ENCODE measurements around the gene KCNJ4. TPM values are rescaled to one million over a fixed set of nuclear protein-coding genes. Genes with fewer than 3 reads are reported as not detected.

KCNJ4 gene
- total RNA-seq, 4 donors from 2014 or later: not detected

GRCh38 chr22:38415561-38416321, 39.3 kb downstream of the KCNJ4 start:
- H3K9me3 ChIP-seq: no peaks in the 10 kb centered on the region
- H3K4me3 ChIP-seq: no peak overlapping the region
- no peak for TF ChIP-seq POLR2A (IDR thresholded peaks at IDR 0.05)
- TF ChIP-seq, protein P1, sequence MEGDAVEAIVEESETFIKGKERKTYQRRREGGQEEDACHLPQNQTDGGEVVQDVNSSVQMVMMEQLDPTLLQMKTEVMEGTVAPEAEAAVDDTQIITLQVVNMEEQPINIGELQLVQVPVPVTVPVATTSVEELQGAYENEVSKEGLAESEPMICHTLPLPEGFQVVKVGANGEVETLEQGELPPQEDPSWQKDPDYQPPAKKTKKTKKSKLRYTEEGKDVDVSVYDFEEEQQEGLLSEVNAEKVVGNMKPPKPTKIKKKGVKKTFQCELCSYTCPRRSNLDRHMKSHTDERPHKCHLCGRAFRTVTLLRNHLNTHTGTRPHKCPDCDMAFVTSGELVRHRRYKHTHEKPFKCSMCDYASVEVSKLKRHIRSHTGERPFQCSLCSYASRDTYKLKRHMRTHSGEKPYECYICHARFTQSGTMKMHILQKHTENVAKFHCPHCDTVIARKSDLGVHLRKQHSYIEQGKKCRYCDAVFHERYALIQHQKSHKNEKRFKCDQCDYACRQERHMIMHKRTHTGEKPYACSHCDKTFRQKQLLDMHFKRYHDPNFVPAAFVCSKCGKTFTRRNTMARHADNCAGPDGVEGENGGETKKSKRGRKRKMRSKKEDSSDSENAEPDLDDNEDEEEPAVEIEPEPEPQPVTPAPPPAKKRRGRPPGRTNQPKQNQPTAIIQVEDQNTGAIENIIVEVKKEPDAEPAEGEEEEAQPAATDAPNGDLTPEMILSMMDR (IDR thresholded peaks at IDR 0.05): no peak
- H3K4me1 ChIP-seq: peaks cover 0 to 14% (median 5%) of the 10 kb centered on the region in 4 donors
- no peaks in the 10 kb centered on the region for H3K36me3 ChIP-seq
- no peaks in the 10 kb centered on the region for H3K27me3 ChIP-seq
- DNase-seq: peak in 1 of 3 donors; percentile 46
- no peak overlapping the region for H3K27ac ChIP-seq

DNA sequence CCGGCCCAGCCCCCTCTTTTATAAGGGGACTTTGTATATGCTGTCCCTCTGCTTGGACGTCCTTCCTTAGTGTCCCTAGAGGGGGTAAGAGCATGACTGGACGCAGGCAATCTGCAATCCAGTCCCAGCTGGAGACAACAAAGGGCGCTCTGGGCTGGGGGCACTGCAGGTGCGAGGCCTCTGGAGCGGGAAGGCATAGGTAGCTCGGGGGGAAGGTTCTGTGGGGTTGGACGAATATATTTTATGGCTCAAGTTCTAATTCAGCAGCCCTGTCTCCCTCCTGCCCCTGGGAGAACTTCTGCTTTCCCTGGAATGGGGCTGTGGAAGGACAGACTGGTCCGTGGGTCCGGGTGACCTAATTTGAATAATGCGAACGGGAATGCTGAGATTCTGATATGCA, 40.0 kb downstream of the KCNJ4 start:
- H3K36me3 ChIP-seq: no peaks in the 10 kb centered on the region
- TF ChIP-seq POLR2A (IDR thresholded peaks at IDR 0.05): no peak
- TF ChIP-seq, protein P1 (IDR thresholded peaks at IDR 0.05): no peak
- peak in 1 of 3 donors; percentile 38 for DNase-seq
- H3K27me3 ChIP-seq: no peaks in the 10 kb centered on the region
- H3K27ac ChIP-seq: no peak overlapping the region
- H3K4me1 ChIP-seq: peaks cover 0 to 14% (median 5%) of the 10 kb centered on the region in 4 donors
- no peaks in the 10 kb centered on the region for H3K9me3 ChIP-seq
- H3K4me3 ChIP-seq: no peak overlapping the region

DNA sequence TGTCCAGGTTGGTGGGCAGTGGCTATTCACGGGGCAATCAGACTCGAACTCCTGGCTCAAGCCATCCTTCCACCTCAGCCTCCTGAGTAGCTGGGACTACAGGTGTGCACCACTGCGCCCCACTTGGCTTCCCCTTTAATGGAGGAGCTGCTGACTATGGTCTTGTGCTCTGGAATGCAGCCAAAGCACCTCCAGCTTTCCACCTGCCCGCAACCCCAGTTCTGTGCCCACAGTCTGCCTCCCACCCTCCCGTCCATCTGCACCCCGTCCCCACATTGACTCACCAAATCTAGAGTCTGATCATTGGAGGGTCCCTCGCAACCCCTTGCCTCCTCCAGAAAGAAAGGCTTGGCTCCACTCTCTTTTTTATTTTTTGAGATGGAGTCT, 41.0 kb downstream of the KCNJ4 start:
- no peak overlapping the region for H3K27ac ChIP-seq
- no peaks in the 10 kb centered on the region for H3K9me3 ChIP-seq
- H3K27me3 ChIP-seq: no peaks in the 10 kb centered on the region
- H3K36me3 ChIP-seq: no peaks in the 10 kb centered on the region
- H3K4me3 ChIP-seq: no peak overlapping the region
- H3K4me1 ChIP-seq: peaks cover 0 to 14% (median 5%) of the 10 kb centered on the region in 4 donors
- TF ChIP-seq POLR2A (IDR thresholded peaks at IDR 0.05): no peak
- TF ChIP-seq, protein P1 (IDR thresholded peaks at IDR 0.05): no peak
- DNase-seq: peak in 1 of 3 donors; percentile 31

DNA sequence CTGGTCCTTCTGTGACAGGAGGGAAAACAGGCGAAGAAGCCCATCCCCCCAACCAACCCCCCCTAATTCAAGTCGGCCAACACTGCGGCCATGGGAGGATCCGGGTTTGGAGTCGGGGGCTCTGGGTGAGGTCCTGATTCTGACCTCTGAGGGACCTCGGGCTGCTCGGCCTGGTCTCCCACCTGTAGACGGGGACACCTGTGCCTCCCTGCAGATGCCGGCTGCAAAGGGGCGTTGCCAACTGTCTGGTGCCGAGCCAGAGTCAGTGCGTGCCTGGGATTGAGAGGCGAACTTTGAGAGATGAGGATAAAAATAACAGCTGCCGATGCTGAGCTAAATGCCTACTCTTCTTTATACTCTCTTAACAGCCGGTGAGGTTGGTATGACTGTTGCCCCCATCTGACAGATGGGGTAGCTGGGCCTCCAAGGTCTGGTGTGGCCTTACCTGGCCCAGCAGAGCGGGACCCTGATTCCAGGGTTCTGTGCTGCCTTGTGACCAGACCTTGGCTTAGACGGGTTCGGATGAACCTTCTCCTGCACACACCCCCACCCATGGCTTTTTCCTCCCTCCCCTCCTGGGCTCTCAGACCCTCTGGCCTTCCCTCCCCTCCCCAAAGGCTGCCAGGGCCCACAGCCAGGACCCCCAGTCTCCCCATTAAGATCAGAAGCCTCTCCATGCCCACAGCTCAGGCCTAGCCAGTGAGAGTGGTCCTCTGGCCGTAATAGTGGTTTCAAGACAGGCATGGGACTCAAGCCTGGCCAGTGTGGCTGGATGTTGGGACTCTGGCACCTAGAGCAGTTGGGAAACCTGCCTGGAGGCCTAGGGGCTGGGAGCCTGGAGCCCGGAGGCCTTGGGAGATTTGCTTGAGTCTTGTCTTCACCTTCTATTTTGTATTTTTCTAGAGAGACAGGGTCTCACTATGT, 41.7 kb downstream of the KCNJ4 start:
- peak overlapping the region in 3 of 4 donors; percentile 30 to 44 (median 41) for H3K4me3 ChIP-seq
- DNase-seq: peak in 1 of 3 donors; percentile 51

DNA sequence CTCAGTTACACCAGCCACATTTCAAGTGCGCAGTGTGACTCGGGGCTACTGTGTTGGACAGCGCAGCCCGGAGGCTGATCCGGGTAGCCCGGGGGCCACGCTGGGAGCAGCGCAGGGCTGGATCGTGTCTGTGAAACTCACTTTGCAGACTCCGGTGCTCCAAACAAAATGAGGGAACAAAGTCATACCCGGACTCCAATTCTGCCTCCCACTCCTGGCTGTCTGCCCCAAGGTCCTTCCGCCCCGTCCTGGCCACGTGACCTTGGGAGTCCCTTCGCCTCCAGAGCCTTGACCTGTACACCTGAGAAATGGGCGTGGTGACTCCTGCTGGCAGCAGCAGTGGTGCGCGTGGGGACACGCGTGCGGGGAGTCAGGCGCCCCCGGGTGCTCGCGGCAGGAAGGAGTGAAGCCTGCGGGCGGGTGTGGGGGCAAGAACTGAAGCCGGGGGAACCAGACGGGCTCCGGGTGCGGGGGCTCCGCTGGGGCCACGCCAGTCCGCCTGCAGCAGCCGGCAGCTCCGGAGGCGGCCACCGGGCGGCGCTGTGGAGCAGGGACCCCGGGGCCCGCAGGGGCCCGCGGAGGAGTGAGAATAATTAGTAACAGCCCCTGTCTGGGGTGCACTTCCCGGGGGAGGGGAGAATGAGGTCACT, 42.4 kb downstream of the KCNJ4 start:
- Histone ChIP-seq H3K36me3 (no peaks in the 10 kb centered on the region), H3K27me3 (no peaks in the 10 kb centered on the region), H3K4me3 (peak overlapping the region in 3 of 4 donors; percentile 30 to 44 (median 41)), H3K9me3 (no peaks in the 10 kb centered on the region), H3K27ac (no peak overlapping the region), H3K4me1 (peaks cover 0 to 14% (median 5%) of the 10 kb centered on the region in 4 donors)
- TF ChIP-seq, protein P1 (IDR thresholded peaks at IDR 0.05): peak; percentile 22 to 74 (median 71)
- no peak for TF ChIP-seq POLR2A (IDR thresholded peaks at IDR 0.05)
- DNase-seq: peak in 1 of 3 donors; percentile 57

More for the DNA sequence above, 41.7 kb downstream of the KCNJ4 start:
- H3K9me3 ChIP-seq: no peaks in the 10 kb centered on the region
- H3K27ac ChIP-seq: no peak overlapping the region
- H3K4me1 ChIP-seq: peaks cover 0 to 14% (median 5%) of the 10 kb centered on the region in 4 donors
- H3K27me3 ChIP-seq: no peaks in the 10 kb centered on the region
- TF ChIP-seq, protein P1 (IDR thresholded peaks at IDR 0.05): no peak
- no peak for TF ChIP-seq POLR2A (IDR thresholded peaks at IDR 0.05)
- H3K36me3 ChIP-seq: no peaks in the 10 kb centered on the region

Measured in Peyer's patch (tissue), 4 donors.